CD4-positive, alpha-beta T cell (primary cell): Measurements from ENCODE around the gene GLIS1. TPM values are rescaled to one million over a fixed set of nuclear protein-coding genes. Genes with fewer than 3 reads are reported as not detected.

Experiments
- ATAC-seq: fragments of 200-7000 bp; cut with Tn5 transposase; one replicate; pipeline ENCODE4 v1.10.0; 2022; ENCODE audit warnings: mild to moderate bottlenecking; ENCODE audit not compliant: poor library complexity
- CTCF ChIA-PET: fragments of 350-600 bp; sonication (Branson Sonifier 250); formaldehyde crosslinking; loops from one replicate; lab custom pipeline; 2021; ENCODE audit warnings: antibody characterized with exemption, inconsistent platforms; lab: Charles Lee
- POLR2A ChIA-PET: fragments of 350-600 bp; sonication (Branson Sonifier 250); formaldehyde crosslinking; loops from one replicate; lab custom pipeline; 2021; ENCODE audit warnings: antibody characterized with exemption, inconsistent platforms; lab: Charles Lee
- DNase-seq, 14 experiments: peaks; one replicate each; pipeline ENCODE4 v3.0.0-alpha.2; 2013 to 2020; ENCODE audit warnings: mixed read lengths in 2 of 14
- H3K27ac ChIP-seq, 2 donors: one replicate each; pipeline versions ENCODE4 v1.5.1 to v1.7.0; 2013; ENCODE audit warnings: low read length in 2 of 2, low read depth in 1 of 2, mild to moderate bottlenecking in 1 of 2
- H3K27me3 ChIP-seq, 2 experiments: 1 replicate in 1 of 2; 2 replicates in 1 of 2; pipeline versions ENCODE4 v1.6.1 to v1.7.0; 2013; ENCODE audit warnings: low read length in 2 of 2, control low read depth in 1 of 2, mild to moderate bottlenecking in 1 of 2, moderate library complexity in 1 of 2; ENCODE audit not compliant: insufficient read depth in 2 of 2, control insufficient read depth in 1 of 2
- H3K36me3 ChIP-seq: one replicate; pipeline ENCODE4 v1.6.1; 2013; ENCODE audit warnings: low read length, control low read depth; ENCODE audit not compliant: insufficient read depth
- H3K4me1 ChIP-seq: one replicate; pipeline ENCODE4 v1.6.1; 2013; ENCODE audit warnings: low read length, control low read depth; ENCODE audit not compliant: insufficient read depth
- H3K4me3 ChIP-seq: one replicate; pipeline ENCODE4 v1.5.1; 2013; ENCODE audit warnings: mild to moderate bottlenecking, low read length, moderate library complexity
- H3K9me3 ChIP-seq, 2 experiments: 1 replicate in 1 of 2; 2 replicates in 1 of 2; pipeline versions ENCODE4 v1.6.1 to v1.7.0; 2013; ENCODE audit warnings: low read length in 2 of 2, mild to moderate bottlenecking in 2 of 2, control low read depth in 1 of 2, moderate library complexity in 1 of 2; ENCODE audit not compliant: control insufficient read depth in 1 of 2, insufficient read depth in 1 of 2
- H3K27ac Mint-ChIP-seq: one replicate; pipeline ENCODE4 v1.8.0; 2020; ENCODE audit warnings: mixed read lengths
- H3K27me3 Mint-ChIP-seq: one replicate; pipeline ENCODE4 v1.8.0; 2021; ENCODE audit warnings: mixed read lengths
- H3K36me3 Mint-ChIP-seq: one replicate; pipeline ENCODE4 v1.8.0; 2021; ENCODE audit warnings: low read depth, mixed read lengths
- H3K4me1 Mint-ChIP-seq: one replicate; pipeline ENCODE4 v1.8.0; 2021; ENCODE audit warnings: low read depth, mixed read lengths
- H3K4me3 Mint-ChIP-seq: one replicate; pipeline ENCODE4 v1.8.0; 2020; ENCODE audit warnings: mild to moderate bottlenecking, mixed read lengths
- H3K9me3 Mint-ChIP-seq: one replicate; pipeline ENCODE4 v1.8.0; 2020; ENCODE audit warnings: mixed read lengths
- CTCF ChIP-seq: fragments of 200-600 bp; IDR thresholded peaks from one replicate; pipeline ENCODE4 v1.8.0; 2022; ENCODE audit warnings: antibody characterized with exemption, mild to moderate bottlenecking
- intact Hi-C, 2 experiments: fragments of 100-400 bp; cut with DNase I in 1 of 2; cut with micrococcal nuclease in 1 of 2; formaldehyde crosslinking; loops; one replicate each; pipeline versions ENCODE4 v1.15.1 to v1.9.0; 2023 to 2025; cut with DNase I, micrococcal nuclease
- total RNA-seq, 174 experiments: library from RNA in 2 of 174; stranded (reverse) in 2 of 174; gene quantifications; one replicate each; pipeline ENCODE4 v1.2.3 and lab custom pipeline; 2021 to 2026

The GLIS1 gene
- total RNA-seq, 2 experiments from 2014 or later = not detected

GRCh38 chr1:53581476-53581875, 157.5 kb downstream of the GLIS1 start:
- Mint-ChIP-seq H3K4me1 (peaks cover 15% of the 10 kb centered on the region), H3K27me3 (no peaks in the 10 kb centered on the region), H3K36me3 (no peaks in the 10 kb centered on the region), H3K9me3 (no peaks in the 10 kb centered on the region), H3K4me3 (no peak overlapping the region), H3K27ac (no peak overlapping the region)
- TF ChIP-seq CTCF = no peak
- Histone ChIP-seq H3K27ac (no peak overlapping the region), H3K9me3 (no peaks in the 10 kb centered on the region), H3K4me1 (peaks cover 24% of the 10 kb centered on the region), H3K27me3 (no peaks in the 10 kb centered on the region), H3K4me3 (no peak overlapping the region), H3K36me3 (no peaks in the 10 kb centered on the region)
- DNase-seq (peak in 1 of 14 experiments; percentile 6), ATAC-seq (no peak)
- CTCF ChIA-PET = no interaction called here
- intact Hi-C loops = no loop called here
- POLR2A ChIA-PET = no interaction called here

- no peak overlapping the region for H3K27ac ChIP-seq
- H3K36me3 ChIP-seq = no peaks in the 10 kb centered on the region
- no peaks in the 10 kb centered on the region for H3K27me3 Mint-ChIP-seq
- peaks cover 15% of the 10 kb centered on the region for H3K4me1 Mint-ChIP-seq
- ATAC-seq = no peak
- no peak for TF ChIP-seq CTCF
- H3K4me3 Mint-ChIP-seq = no peak overlapping the region
- no peak for DNase-seq
- peaks cover 24% of the 10 kb centered on the region for H3K4me1 ChIP-seq
- ChIA-PET POLR2A (no interaction called here), CTCF (no interaction called here)
- H3K27me3 ChIP-seq = no peaks in the 10 kb centered on the region
- no peaks in the 10 kb centered on the region for H3K9me3 ChIP-seq
- intact Hi-C loops = no loop called here
- no peak overlapping the region for H3K27ac Mint-ChIP-seq
- no peaks in the 10 kb centered on the region for H3K9me3 Mint-ChIP-seq
- no peaks in the 10 kb centered on the region for H3K36me3 Mint-ChIP-seq
- H3K4me3 ChIP-seq = no peak overlapping the region
Observed at GRCh38 chr1:53580739-53581475, 158.1 kb downstream of the GLIS1 start.

GRCh38 chr1:53580009-53580400, 159.0 kb downstream of the GLIS1 start:
- Mint-ChIP-seq H3K27ac (no peak overlapping the region), H3K36me3 (no peaks in the 10 kb centered on the region), H3K4me1 (peaks cover 10% of the 10 kb centered on the region), H3K27me3 (no peaks in the 10 kb centered on the region), H3K9me3 (no peaks in the 10 kb centered on the region), H3K4me3 (no peak overlapping the region)
- Histone ChIP-seq H3K27ac (no peak overlapping the region), H3K4me1 (peaks cover 16% of the 10 kb centered on the region), H3K27me3 (no peaks in the 10 kb centered on the region), H3K36me3 (no peaks in the 10 kb centered on the region), H3K4me3 (no peak overlapping the region), H3K9me3 (no peaks in the 10 kb centered on the region)
- intact Hi-C loops = no loop called here
- ATAC-seq = no peak
- DNase-seq = peak in 1 of 14 experiments; percentile 24
- ChIA-PET CTCF (no interaction called here), POLR2A (no interaction called here)
- no peak for TF ChIP-seq CTCF
